ENCODE data around the gene HOXC9.

Gene HOXC9

GRCh38 chr12:54012631-54013409, 12.9 kb downstream of the HOXC9 start:
- no peak for DNase-seq (ENCODE audit: low read depth, low spot score)
- peaks cover 96% of the 10 kb centered on the region for H3K27me3 ChIP-seq (ENCODE audit: insufficient read depth, insufficient read length)
- no peak overlapping the region for H3K4me3 ChIP-seq (ENCODE audit: insufficient read length, low read depth)
- no peaks in the 10 kb centered on the region for H3K9me3 ChIP-seq (ENCODE audit: insufficient read depth, low read length)
- no peaks in the 10 kb centered on the region for H3K36me3 ChIP-seq (ENCODE audit: insufficient read depth, insufficient read length, low read length)
- TF ChIP-seq SUZ12 (IDR thresholded peaks at IDR 0.05; ENCODE audit: extremely low read depth, insufficient read depth, insufficient read length) (peak; percentile 58), ZNF274 (IDR thresholded peaks at IDR 0.05; ENCODE audit: low read depth, low read length) (no peak), YY1 (IDR thresholded peaks at IDR 0.05; ENCODE audit: insufficient read depth, insufficient read length) (no peak)
- H3K9ac ChIP-seq (ENCODE audit: insufficient read length, low read depth): no peak overlapping the region
- H3K4me1 ChIP-seq (ENCODE audit: insufficient read depth, insufficient read length): peaks cover 3% of the 10 kb centered on the region

GRCh38 chr12:54014377-54015017, 14.5 kb downstream of the HOXC9 start:
- Histone ChIP-seq H3K9me3 (ENCODE audit: insufficient read depth, low read length) (no peaks in the 10 kb centered on the region), H3K4me1 (ENCODE audit: insufficient read depth, insufficient read length) (peaks cover 4% of the 10 kb centered on the region), H3K27me3 (ENCODE audit: insufficient read depth, insufficient read length) (peaks cover 98% of the 10 kb centered on the region), H3K4me3 (ENCODE audit: insufficient read length, low read depth) (no peak overlapping the region), H3K9ac (ENCODE audit: insufficient read length, low read depth) (no peak overlapping the region), H3K36me3 (ENCODE audit: insufficient read depth, insufficient read length, low read length) (no peaks in the 10 kb centered on the region)
- TF ChIP-seq ZNF274 (IDR thresholded peaks at IDR 0.05; ENCODE audit: low read depth, low read length): no peak
- TF ChIP-seq SUZ12 (IDR thresholded peaks at IDR 0.05; ENCODE audit: extremely low read depth, insufficient read depth, insufficient read length): peak; percentile 98
- no peak for DNase-seq (ENCODE audit: low read depth, low spot score)

GRCh38 chr12:54015018-54015931, 15.3 kb downstream of the HOXC9 start:
- no peak for DNase-seq (ENCODE audit: low read depth, low spot score)
- Histone ChIP-seq H3K4me3 (ENCODE audit: insufficient read length, low read depth) (no peak overlapping the region), H3K9me3 (ENCODE audit: insufficient read depth, low read length) (no peaks in the 10 kb centered on the region), H3K36me3 (ENCODE audit: insufficient read depth, insufficient read length, low read length) (no peaks in the 10 kb centered on the region), H3K27me3 (ENCODE audit: insufficient read depth, insufficient read length) (peaks cover 98% of the 10 kb centered on the region), H3K4me1 (ENCODE audit: insufficient read depth, insufficient read length) (peaks cover 4% of the 10 kb centered on the region), H3K9ac (ENCODE audit: insufficient read length, low read depth) (no peak overlapping the region)
- TF ChIP-seq YY1 (IDR thresholded peaks at IDR 0.05; ENCODE audit: insufficient read depth, insufficient read length): no peak
- peak; percentile 44 for TF ChIP-seq SUZ12 (IDR thresholded peaks at IDR 0.05; ENCODE audit: extremely low read depth, insufficient read depth, insufficient read length)
- TF ChIP-seq ZNF274 (IDR thresholded peaks at IDR 0.05; ENCODE audit: low read depth, low read length): no peak

GRCh38 chr12:54016051-54016450, 16.1 kb downstream of the HOXC9 start:
- peaks cover 98% of the 10 kb centered on the region for H3K27me3 ChIP-seq (ENCODE audit: insufficient read depth, insufficient read length)
- TF ChIP-seq YY1 (IDR thresholded peaks at IDR 0.05; ENCODE audit: insufficient read depth, insufficient read length) (no peak), ZNF274 (IDR thresholded peaks at IDR 0.05; ENCODE audit: low read depth, low read length) (no peak), SUZ12 (IDR thresholded peaks at IDR 0.05; ENCODE audit: extremely low read depth, insufficient read depth, insufficient read length) (no peak)
- DNase-seq (ENCODE audit: low read depth, low spot score): no peak
- no peak overlapping the region for H3K9ac ChIP-seq (ENCODE audit: insufficient read length, low read depth)
- no peaks in the 10 kb centered on the region for H3K9me3 ChIP-seq (ENCODE audit: insufficient read depth, low read length)
- no peak overlapping the region for H3K4me3 ChIP-seq (ENCODE audit: insufficient read length, low read depth)
- no peaks in the 10 kb centered on the region for H3K36me3 ChIP-seq (ENCODE audit: insufficient read depth, insufficient read length, low read length)
- H3K4me1 ChIP-seq (ENCODE audit: insufficient read depth, insufficient read length): peaks cover 4% of the 10 kb centered on the region

- TF ChIP-seq YY1 (IDR thresholded peaks at IDR 0.05; ENCODE audit: insufficient read depth, insufficient read length): no peak
- TF ChIP-seq ZNF274 (IDR thresholded peaks at IDR 0.05; ENCODE audit: low read depth, low read length): no peak
- peak; percentile 23 for TF ChIP-seq SUZ12 (IDR thresholded peaks at IDR 0.05; ENCODE audit: extremely low read depth, insufficient read depth, insufficient read length)
- Histone ChIP-seq H3K9me3 (ENCODE audit: insufficient read depth, low read length) (no peaks in the 10 kb centered on the region), H3K4me3 (ENCODE audit: insufficient read length, low read depth) (no peak overlapping the region), H3K36me3 (ENCODE audit: insufficient read depth, insufficient read length, low read length) (no peaks in the 10 kb centered on the region), H3K9ac (ENCODE audit: insufficient read length, low read depth) (no peak overlapping the region), H3K4me1 (ENCODE audit: insufficient read depth, insufficient read length) (peaks cover 4% of the 10 kb centered on the region), H3K27me3 (ENCODE audit: insufficient read depth, insufficient read length) (peaks cover 98% of the 10 kb centered on the region)
- no peak for DNase-seq (ENCODE audit: low read depth, low spot score)
Measured at GRCh38 chr12:54016478-54016964, 16.6 kb downstream of the HOXC9 start.

GRCh38 chr12:54017027-54017788, 17.2 kb downstream of the HOXC9 start:
- no peak overlapping the region for H3K9ac ChIP-seq (ENCODE audit: insufficient read length, low read depth)
- H3K4me1 ChIP-seq (ENCODE audit: insufficient read depth, insufficient read length): peaks cover 6% of the 10 kb centered on the region
- peaks cover 99% of the 10 kb centered on the region for H3K27me3 ChIP-seq (ENCODE audit: insufficient read depth, insufficient read length)

More at GRCh38 chr12:54017027-54017788, 17.2 kb downstream of the HOXC9 start:
- TF ChIP-seq SUZ12 (IDR thresholded peaks at IDR 0.05; ENCODE audit: extremely low read depth, insufficient read depth, insufficient read length) (peak; percentile 7), YY1 (IDR thresholded peaks at IDR 0.05; ENCODE audit: insufficient read depth, insufficient read length) (no peak)
- Histone ChIP-seq H3K36me3 (ENCODE audit: insufficient read depth, insufficient read length, low read length) (no peaks in the 10 kb centered on the region), H3K4me3 (ENCODE audit: insufficient read length, low read depth) (no peak overlapping the region), H3K9me3 (ENCODE audit: insufficient read depth, low read length) (no peaks in the 10 kb centered on the region)
- DNase-seq (ENCODE audit: low read depth, low spot score): no peak
